HCT116 (cell line): ENCODE data around the gene ICAM2. TPM values are rescaled to one million over a fixed set of nuclear protein-coding genes. Genes with fewer than 3 reads are reported as not detected.

Source experiments
- CTCF ChIP-seq, 3 experiments: fragments of 200-600 bp in 1 of 3; sonication (generic) in 1 of 3; IDR thresholded peaks in 2 of 3; conservative IDR thresholded peaks in 1 of 3; 2 replicates each; pipeline ENCODE4 v1.5.1; 2012 to 2017; ENCODE audit warnings: low read depth in 2 of 3, low read length in 2 of 3, antibody characterized with exemption in 1 of 3, borderline replicate concordance in 1 of 3, control low read depth in 1 of 3, mild to moderate bottlenecking in 1 of 3, mixed read lengths in 1 of 3, mixed run types in 1 of 3, moderate library complexity in 1 of 3; ENCODE audit not compliant: insufficient read depth in 1 of 3
- EZH2 ChIP-seq: fragments of 200-600 bp; sonication (generic); IDR thresholded peaks from 2 replicates; pipeline ENCODE4 v1.6.1; 2017; ENCODE audit warnings: antibody characterized with exemption, mixed run types
- FOSL1 ChIP-seq: IDR thresholded peaks from 2 replicates; pipeline ENCODE4 v1.6.1; 2012; ENCODE audit warnings: low read depth
- JUND ChIP-seq: IDR thresholded peaks from 2 replicates; pipeline ENCODE4 v1.6.1; 2012
- REST ChIP-seq: IDR thresholded peaks from 2 replicates; pipeline ENCODE4 v1.6.1; 2012; ENCODE audit warnings: low read depth
- SP1 ChIP-seq: IDR thresholded peaks from 2 replicates; pipeline ENCODE4 v1.6.1; 2012; ENCODE audit warnings: low read depth
- SRF ChIP-seq: IDR thresholded peaks from 2 replicates; pipeline ENCODE4 v1.6.1; 2012; ENCODE audit warnings: low read depth
- TCF7L2 ChIP-seq: IDR thresholded peaks from 2 replicates; pipeline ENCODE4 v1.7.0; 2011; ENCODE audit warnings: borderline replicate concordance, inconsistent platforms; ENCODE audit not compliant: insufficient read depth, insufficient read length; ENCODE audit errors: extremely low read depth
- YY1 ChIP-seq: IDR thresholded peaks from 2 replicates; pipeline ENCODE4 v1.6.1; 2011; ENCODE audit warnings: low read length, low read depth, moderate library complexity, mild to moderate bottlenecking; ENCODE audit not compliant: insufficient replicate concordance; ENCODE audit errors: extremely low read depth
- ZNF274 ChIP-seq: fragments of 200-500 bp; sonication (Bioruptor generic); IDR thresholded peaks from 2 replicates; pipeline ENCODE4 v1.6.1; 2014; ENCODE audit warnings: mild to moderate bottlenecking, low read depth, low read length, inconsistent platforms
- total RNA-seq: library from RNA; stranded (reverse); gene quantifications from one replicate; pipeline ENCODE4 v1.2.1, GENCODE V29; 2021; ENCODE audit not compliant: unreplicated experiment

Gene ICAM2
- total RNA-seq, 1 experiment from 2014 or later: 0.61 TPM

GRCh38 chr17:63954402-63955063 is 65.9 kb downstream of the ICAM2 start (continued):
- TF ChIP-seq REST (no peak), ZNF274 (no peak), JUND (no peak), FOSL1 (no peak), TCF7L2 (no peak), YY1 (no peak), SP1 (no peak), EZH2 (no peak), CTCF (IDR thresholded peaks at IDR 0.05 in 2 of 3, conservative IDR thresholded peaks at IDR 0.05 in 1 of 3; ENCODE audit: borderline replicate concordance in 1 of 3, insufficient read depth in 1 of 3, low read depth in 2 of 3, low read length in 2 of 3) (no peak), SRF (no peak)

Other genes starting within 250 kb of the ICAM2 start
- 117 TPM for gene CCDC47, start 247.0 kb downstream of the ICAM2 start, total RNA-seq
- 174 TPM for gene DDX42, start 246.5 kb downstream of the ICAM2 start, total RNA-seq
- gene PSMC5, start 193.2 kb downstream of the ICAM2 start, total RNA-seq: 193 TPM
- gene FTSJ3, start 193.0 kb downstream of the ICAM2 start, total RNA-seq: 70.9 TPM
- 168 TPM for gene SMARCD2, start 177.9 kb downstream of the ICAM2 start, total RNA-seq
- gene CSH2, start 147.0 kb downstream of the ICAM2 start, total RNA-seq: not detected
- not detected for gene GH2, start 138.7 kb downstream of the ICAM2 start, total RNA-seq
- not detected for gene CSH1, start 124.1 kb downstream of the ICAM2 start, total RNA-seq
- not detected for gene CSHL1, start 109.4 kb downstream of the ICAM2 start, total RNA-seq
- gene GH1, start 101.8 kb downstream of the ICAM2 start, total RNA-seq: not detected
- 0.59 TPM for gene CD79B, start 88.3 kb downstream of the ICAM2 start, total RNA-seq
- gene SCN4A, start 47.7 kb downstream of the ICAM2 start, total RNA-seq: 2.7 TPM
- not detected for gene PRR29, start 22.3 kb downstream of the ICAM2 start, total RNA-seq
- gene ERN1, start 109.5 kb upstream of the ICAM2 start, total RNA-seq: 28.2 TPM
- 24.6 TPM for gene TEX2, start 242.6 kb upstream of the ICAM2 start, total RNA-seq